ENCODE data around the gene NPTX1. TPM values are rescaled to one million over a fixed set of nuclear protein-coding genes. Genes with fewer than 3 reads are reported as not detected.

Gene NPTX1
- total and polyA plus RNA-seq, 2 of the 13 experiments (the other 11 are each of a cell fraction or from before 2014, with no cell fraction given) = 0.01 TPM; not detected in 1

DNA sequence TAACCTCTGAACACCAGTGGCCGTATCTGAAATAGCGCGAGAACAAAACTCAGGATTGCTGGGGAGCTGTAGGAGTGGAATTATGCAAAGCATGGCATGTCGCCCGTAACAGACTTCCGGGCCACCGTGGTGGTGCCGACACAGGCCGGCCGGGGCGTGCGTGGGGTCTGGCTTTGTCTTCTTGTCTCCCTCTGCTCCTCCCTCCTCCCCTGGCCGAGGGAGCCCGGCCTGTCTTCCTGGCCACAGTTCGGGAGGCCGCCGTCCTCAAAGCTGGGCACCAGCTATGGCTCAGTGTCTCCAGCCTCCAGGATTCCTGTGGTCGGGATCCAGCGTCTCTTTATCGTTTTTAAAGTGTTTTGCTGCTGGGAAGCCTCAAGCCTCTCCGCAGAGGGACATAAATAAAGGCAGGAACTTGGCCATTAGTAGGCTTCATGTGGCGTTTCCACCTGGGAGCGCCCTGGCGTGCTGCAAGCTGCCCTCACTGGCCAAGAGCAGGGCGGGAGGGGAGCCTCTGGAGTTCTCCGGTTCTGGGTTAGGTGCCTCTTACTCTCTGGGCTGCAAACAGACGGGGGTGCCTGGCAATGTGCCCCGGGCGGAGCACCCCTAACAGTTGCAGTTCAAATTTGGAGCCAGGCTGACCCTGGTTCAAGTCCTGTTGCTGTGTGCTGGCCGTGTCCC is 22.0 kb upstream of the NPTX1 start (continued):
- TF ChIP-seq, protein P1, sequence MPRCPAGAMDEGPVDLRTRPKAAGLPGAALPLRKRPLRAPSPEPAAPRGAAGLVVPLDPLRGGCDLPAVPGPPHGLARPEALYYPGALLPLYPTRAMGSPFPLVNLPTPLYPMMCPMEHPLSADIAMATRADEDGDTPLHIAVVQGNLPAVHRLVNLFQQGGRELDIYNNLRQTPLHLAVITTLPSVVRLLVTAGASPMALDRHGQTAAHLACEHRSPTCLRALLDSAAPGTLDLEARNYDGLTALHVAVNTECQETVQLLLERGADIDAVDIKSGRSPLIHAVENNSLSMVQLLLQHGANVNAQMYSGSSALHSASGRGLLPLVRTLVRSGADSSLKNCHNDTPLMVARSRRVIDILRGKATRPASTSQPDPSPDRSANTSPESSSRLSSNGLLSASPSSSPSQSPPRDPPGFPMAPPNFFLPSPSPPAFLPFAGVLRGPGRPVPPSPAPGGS (CRISPR knock-in tag; IDR thresholded peaks at IDR 0.05) = peak; percentile 44; the same call in 1 of the 2 replicates
- TF ChIP-seq, protein P2, sequence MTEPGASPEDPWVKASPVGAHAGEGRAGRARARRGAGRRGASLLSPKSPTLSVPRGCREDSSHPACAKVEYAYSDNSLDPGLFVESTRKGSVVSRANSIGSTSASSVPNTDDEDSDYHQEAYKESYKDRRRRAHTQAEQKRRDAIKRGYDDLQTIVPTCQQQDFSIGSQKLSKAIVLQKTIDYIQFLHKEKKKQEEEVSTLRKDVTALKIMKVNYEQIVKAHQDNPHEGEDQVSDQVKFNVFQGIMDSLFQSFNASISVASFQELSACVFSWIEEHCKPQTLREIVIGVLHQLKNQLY (CRISPR knock-in tag; IDR thresholded peaks at IDR 0.05) = 0 out of 2 replicates have a peak, but pooled peaks have one; percentile 4
- 0 out of 2 replicates have a peak, but pooled peaks have one; percentile 17 for TF ChIP-seq KLF13 (CRISPR knock-in tag; IDR thresholded peaks at IDR 0.05)
- TF ChIP-seq, protein P3, sequence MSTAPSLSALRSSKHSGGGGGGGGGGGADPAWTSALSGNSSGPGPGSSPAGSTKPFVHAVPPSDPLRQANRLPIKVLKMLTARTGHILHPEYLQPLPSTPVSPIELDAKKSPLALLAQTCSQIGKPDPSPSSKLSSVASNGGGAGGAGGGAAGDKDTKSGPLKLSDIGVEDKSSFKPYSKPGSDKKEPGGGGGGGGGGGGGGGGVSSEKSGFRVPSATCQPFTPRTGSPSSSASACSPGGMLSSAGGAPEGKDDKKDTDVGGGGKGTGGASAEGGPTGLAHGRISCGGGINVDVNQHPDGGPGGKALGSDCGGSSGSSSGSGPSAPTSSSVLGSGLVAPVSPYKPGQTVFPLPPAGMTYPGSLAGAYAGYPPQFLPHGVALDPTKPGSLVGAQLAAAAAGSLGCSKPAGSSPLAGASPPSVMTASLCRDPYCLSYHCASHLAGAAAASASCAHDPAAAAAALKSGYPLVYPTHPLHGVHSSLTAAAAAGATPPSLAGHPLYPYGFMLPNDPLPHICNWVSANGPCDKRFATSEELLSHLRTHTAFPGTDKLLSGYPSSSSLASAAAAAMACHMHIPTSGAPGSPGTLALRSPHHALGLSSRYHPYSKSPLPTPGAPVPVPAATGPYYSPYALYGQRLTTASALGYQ (CRISPR knock-in tag; IDR thresholded peaks at IDR 0.05) = no peak
- peak; percentile 53; the same call in 1 of the 2 replicates for TF ChIP-seq KDM2A (CRISPR knock-in tag; IDR thresholded peaks at IDR 0.05; ENCODE audit: borderline replicate concordance, low read depth)
- TF ChIP-seq GABPB1 (CRISPR knock-in tag; IDR thresholded peaks at IDR 0.05) = peak; percentile 76
- TF ChIP-seq POLR2G (IDR thresholded peaks at IDR 0.05; ENCODE audit: low read depth, low read length) = peak; percentile 69
- peak; percentile 55; the same call in 1 of the 2 replicates for TF ChIP-seq ZFX (CRISPR knock-in tag; IDR thresholded peaks at IDR 0.05; ENCODE audit: low read depth)
- TF ChIP-seq BORCS8-MEF2B (CRISPR knock-in tag; IDR thresholded peaks at IDR 0.05) = no peak
- no peak for TF ChIP-seq RELA (CRISPR knock-in tag; IDR thresholded peaks at IDR 0.05)
- 0 out of 2 replicates have a peak, but pooled peaks have one; percentile 25 for TF ChIP-seq ZNF572 (CRISPR knock-in tag; IDR thresholded peaks at IDR 0.05)
- peak; percentile 47; the same call in 1 of the 2 replicates for TF ChIP-seq PHF8 (CRISPR knock-in tag; IDR thresholded peaks at IDR 0.05)
- TF ChIP-seq SOX6 (IDR thresholded peaks at IDR 0.05) = no peak
- 0 out of 2 replicates have a peak, but pooled peaks have one; percentile 8 for TF ChIP-seq SOX6 (CRISPR knock-in tag; IDR thresholded peaks at IDR 0.05)
- TF ChIP-seq, protein P4, sequence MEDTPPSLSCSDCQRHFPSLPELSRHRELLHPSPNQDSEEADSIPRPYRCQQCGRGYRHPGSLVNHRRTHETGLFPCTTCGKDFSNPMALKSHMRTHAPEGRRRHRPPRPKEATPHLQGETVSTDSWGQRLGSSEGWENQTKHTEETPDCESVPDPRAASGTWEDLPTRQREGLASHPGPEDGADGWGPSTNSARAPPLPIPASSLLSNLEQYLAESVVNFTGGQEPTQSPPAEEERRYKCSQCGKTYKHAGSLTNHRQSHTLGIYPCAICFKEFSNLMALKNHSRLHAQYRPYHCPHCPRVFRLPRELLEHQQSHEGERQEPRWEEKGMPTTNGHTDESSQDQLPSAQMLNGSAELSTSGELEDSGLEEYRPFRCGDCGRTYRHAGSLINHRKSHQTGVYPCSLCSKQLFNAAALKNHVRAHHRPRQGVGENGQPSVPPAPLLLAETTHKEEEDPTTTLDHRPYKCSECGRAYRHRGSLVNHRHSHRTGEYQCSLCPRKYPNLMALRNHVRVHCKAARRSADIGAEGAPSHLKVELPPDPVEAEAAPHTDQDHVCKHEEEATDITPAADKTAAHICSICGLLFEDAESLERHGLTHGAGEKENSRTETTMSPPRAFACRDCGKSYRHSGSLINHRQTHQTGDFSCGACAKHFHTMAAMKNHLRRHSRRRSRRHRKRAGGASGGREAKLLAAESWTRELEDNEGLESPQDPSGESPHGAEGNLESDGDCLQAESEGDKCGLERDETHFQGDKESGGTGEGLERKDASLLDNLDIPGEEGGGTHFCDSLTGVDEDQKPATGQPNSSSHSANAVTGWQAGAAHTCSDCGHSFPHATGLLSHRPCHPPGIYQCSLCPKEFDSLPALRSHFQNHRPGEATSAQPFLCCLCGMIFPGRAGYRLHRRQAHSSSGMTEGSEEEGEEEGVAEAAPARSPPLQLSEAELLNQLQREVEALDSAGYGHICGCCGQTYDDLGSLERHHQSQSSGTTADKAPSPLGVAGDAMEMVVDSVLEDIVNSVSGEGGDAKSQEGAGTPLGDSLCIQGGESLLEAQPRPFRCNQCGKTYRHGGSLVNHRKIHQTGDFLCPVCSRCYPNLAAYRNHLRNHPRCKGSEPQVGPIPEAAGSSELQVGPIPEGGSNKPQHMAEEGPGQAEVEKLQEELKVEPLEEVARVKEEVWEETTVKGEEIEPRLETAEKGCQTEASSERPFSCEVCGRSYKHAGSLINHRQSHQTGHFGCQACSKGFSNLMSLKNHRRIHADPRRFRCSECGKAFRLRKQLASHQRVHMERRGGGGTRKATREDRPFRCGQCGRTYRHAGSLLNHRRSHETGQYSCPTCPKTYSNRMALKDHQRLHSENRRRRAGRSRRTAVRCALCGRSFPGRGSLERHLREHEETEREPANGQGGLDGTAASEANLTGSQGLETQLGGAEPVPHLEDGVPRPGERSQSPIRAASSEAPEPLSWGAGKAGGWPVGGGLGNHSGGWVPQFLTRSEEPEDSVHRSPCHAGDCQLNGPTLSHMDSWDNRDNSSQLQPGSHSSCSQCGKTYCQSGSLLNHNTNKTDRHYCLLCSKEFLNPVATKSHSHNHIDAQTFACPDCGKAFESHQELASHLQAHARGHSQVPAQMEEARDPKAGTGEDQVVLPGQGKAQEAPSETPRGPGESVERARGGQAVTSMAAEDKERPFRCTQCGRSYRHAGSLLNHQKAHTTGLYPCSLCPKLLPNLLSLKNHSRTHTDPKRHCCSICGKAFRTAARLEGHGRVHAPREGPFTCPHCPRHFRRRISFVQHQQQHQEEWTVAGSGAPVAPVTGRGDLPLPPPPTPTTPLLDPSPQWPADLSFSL (CRISPR knock-in tag; IDR thresholded peaks at IDR 0.05) = peak; percentile 54
- TF ChIP-seq AGO1 (IDR thresholded peaks at IDR 0.05; ENCODE audit: low read depth, low read length, poor library complexity, severe bottlenecking) = peak; percentile 13
- peak; percentile 65 for TF ChIP-seq MEF2D (CRISPR knock-in tag; IDR thresholded peaks at IDR 0.05)
- peak; percentile 21; the same call in 1 of the 2 replicates for TF ChIP-seq ZMYM3 (CRISPR knock-in tag; IDR thresholded peaks at IDR 0.05)
- peak; percentile 67 for TF ChIP-seq RBFOX2 (IDR thresholded peaks at IDR 0.05; ENCODE audit: low read depth, low read length)
